HG02588 (cell line): Measurements from ENCODE around the gene DAB2.

Experiments used
- ATAC-seq: cut with Tn5 transposase; IDR thresholded peaks from one replicate; pipeline ENCODE4 v1.9.1; 2021; ENCODE audit warnings: mild to moderate bottlenecking, moderate library complexity; ENCODE audit not compliant: unreplicated experiment

The DAB2 gene

GRCh38 chr5:39448506-39449128, 23.8 kb upstream of the DAB2 start:
- ATAC-seq, result no peak

GRCh38 chr5:39447968-39448367, 23.2 kb upstream of the DAB2 start:
- ATAC-seq, result no peak

GRCh38 chr5:39447059-39447458, 22.3 kb upstream of the DAB2 start:
- no peak for ATAC-seq

- no peak for ATAC-seq
These were observed 21.5 kb upstream of the DAB2 start for GRCh38 chr5:39446231-39446630.

- no peak for ATAC-seq
These were observed 19.1 kb upstream of the DAB2 start for GRCh38 chr5:39443911-39444310.

GRCh38 chr5:39442991-39443390, 18.2 kb upstream of the DAB2 start:
- ATAC-seq, result no peak

GRCh38 chr5:39441838-39442237, 17.1 kb upstream of the DAB2 start:
- ATAC-seq, result no peak

GRCh38 chr5:39440958-39441624, 16.3 kb upstream of the DAB2 start:
- ATAC-seq, result no peak

GRCh38 chr5:39440192-39440957, 15.6 kb upstream of the DAB2 start:
- no peak for ATAC-seq

- no peak for ATAC-seq
These were observed 14.9 kb upstream of the DAB2 start for GRCh38 chr5:39439582-39440162.

- no peak for ATAC-seq
These were observed 12.7 kb upstream of the DAB2 start for GRCh38 chr5:39437467-39437866.

GRCh38 chr5:39433848-39434247, 9.1 kb upstream of the DAB2 start:
- ATAC-seq, result no peak

- no peak for ATAC-seq
These were observed 8.1 kb upstream of the DAB2 start for GRCh38 chr5:39432696-39433530.

- no peak for ATAC-seq
These were observed 5.7 kb upstream of the DAB2 start for GRCh38 chr5:39430461-39430860.

- ATAC-seq, result no peak
These were observed 3.9 kb upstream of the DAB2 start for GRCh38 chr5:39428640-39429039.

- no peak for ATAC-seq
These were observed 2.9 kb upstream of the DAB2 start for GRCh38 chr5:39427633-39428032.

- no peak for ATAC-seq
These were observed 2.4 kb upstream of the DAB2 start for GRCh38 chr5:39427229-39427628.

GRCh38 chr5:39426746-39427105, 1.9 kb upstream of the DAB2 start:
- no peak for ATAC-seq

- no peak for ATAC-seq
These were observed 1.4 kb upstream of the DAB2 start for GRCh38 chr5:39426051-39426745.

- no peak for ATAC-seq
These were observed 1.4 kb downstream of the DAB2 start for GRCh38 chr5:39423331-39423751.
